ENCODE results near the gene SNTG2. TPM values are rescaled to one million over a fixed set of nuclear protein-coding genes. Genes with fewer than 3 reads are reported as not detected.

SNTG2 gene
- total RNA-seq, 1 experiment from 2014 or later = 0.86 TPM

GRCh38 chr2:1318366-1319009, 367.8 kb downstream of the SNTG2 start:
- no peak for DNase-seq (ENCODE audit: low spot score)

DNA sequence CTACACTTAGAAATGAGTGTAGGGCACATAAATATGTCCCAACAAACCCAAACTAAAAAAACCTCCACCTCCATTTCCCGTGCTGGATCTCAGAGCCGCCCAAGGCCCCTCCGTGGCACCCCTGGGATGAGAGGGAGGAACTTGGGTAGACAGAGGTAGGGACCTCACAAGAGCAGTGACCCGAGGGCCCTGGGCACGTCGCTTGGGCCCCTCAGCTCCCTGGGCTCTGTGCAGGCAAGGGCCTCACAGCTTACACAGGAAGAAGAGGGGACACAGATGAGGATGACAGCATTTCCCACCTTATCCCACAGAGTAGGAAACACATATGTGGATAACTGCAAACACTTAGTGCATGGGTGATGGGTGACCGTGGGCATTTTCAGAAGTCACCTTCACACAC, 368.7 kb downstream of the SNTG2 start:
- no peak for DNase-seq (ENCODE audit: low spot score)

DNA sequence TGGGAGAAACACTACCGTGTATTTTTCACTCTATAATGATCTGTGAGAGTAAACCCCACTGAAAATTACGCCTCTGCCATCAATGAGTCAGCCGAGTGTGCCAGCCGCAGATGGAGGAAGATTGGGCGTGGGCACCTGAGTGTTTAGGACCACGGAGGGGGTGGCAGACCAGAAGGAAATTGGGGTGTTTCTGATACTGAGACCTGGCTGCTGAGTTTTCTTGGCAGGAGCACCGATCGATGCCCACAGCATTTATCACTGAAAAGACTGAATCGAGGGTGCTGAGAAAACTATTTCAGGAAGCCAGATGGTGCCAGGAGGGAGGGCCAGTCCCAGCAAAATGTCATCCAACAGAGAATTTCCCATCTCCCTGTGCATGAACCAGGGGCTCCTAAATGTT, 370.7 kb downstream of the SNTG2 start:
- DNase-seq (ENCODE audit: low spot score) = no peak

DNA sequence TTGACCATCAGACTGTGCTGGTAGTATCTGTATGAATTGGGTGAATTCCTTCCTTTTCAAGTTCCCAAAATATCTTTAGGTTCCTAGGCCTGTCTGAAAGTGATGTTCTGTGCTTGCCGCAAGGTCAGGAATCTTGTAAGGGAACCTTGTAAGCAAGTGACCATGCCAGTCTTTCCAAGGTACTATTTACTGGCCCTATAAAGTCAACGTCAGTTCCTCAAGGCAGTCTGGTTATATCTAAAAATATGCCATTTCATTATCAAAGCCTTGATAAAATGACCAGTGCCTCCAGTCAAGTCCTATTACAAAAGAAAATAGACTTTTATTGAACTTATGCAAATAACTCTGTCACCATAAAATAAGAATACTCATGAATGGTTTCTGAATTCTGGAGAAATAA, 374.2 kb downstream of the SNTG2 start:
- no peak for DNase-seq (ENCODE audit: low spot score)

GRCh38 chr2:1328684-1329083, 378.0 kb downstream of the SNTG2 start:
- no peak for DNase-seq (ENCODE audit: low spot score)

DNA sequence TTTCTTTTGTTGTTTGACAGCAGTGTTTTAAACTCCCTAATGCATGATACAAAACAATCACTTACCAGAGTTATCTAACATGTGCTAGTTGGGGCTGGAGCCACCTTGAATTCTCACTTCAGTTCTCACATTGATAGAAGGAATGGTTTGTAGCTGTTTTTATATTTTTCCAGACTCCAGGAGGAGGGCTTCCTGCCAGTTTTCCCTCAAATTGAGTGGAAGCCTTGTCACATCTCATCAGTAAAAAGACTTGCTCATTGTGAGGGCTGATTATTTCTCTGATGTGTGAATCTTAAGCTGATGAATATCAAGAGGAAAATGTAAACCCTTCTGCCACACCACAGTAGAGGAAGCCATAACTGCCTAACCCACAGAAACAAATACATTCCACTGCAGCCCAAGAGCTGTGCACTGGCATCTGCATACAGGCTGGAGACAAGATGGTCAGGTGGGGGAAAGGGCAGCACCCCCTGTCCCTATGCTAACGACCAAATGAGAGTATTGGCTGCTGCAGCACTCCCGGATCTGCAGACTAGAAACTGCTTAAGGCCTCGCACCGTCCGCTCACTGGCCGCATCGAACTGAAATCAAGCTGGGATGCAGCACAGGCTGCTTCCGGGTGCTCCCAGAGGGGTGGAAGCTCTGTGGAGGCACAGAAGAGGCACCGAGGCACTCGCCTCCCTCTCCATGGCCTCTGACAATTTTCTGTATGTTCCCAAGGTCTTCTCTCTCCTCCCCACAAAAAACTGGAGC, 388.9 kb downstream of the SNTG2 start:
- no peak for DNase-seq (ENCODE audit: low spot score)

GRCh38 chr2:1340141-1340512, 389.5 kb downstream of the SNTG2 start:
- DNase-seq (ENCODE audit: low spot score) = no peak

DNA sequence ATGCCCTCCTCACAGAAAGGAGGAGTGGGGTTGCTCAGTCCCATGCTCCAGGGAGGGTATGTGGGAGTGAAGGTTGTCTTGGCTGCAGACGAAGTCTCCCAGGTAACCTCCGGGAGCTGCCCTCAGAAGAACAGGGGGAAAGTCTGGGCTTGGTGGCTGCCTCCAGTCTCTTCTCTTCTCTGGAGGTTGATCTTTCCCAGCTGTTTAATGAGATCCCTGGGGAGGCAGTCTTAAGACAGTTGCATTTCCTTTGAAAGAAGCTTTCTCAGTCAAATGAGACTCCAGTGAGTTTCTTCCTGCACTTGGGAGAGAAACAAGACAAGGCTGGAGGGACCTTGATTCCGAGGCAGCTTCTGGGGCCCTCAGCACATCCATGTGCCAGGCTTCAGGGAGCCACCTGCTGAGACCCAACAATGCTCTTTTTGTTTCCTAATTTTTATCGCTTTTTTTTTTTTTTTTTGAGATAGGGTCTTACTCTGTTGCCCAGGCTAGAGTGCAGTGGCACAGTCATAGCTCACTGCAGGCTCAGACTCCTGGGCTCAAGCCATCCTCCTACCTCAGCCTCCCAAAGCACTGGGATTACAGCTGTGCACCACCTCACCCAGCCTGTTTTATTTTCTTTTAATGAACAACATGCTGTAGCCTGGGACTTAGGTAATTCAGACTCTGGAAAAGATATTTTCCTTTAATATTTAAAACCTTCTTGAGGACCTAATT, 390.9 kb downstream of the SNTG2 start:
- DNase-seq (ENCODE audit: low spot score) = no peak

DNA sequence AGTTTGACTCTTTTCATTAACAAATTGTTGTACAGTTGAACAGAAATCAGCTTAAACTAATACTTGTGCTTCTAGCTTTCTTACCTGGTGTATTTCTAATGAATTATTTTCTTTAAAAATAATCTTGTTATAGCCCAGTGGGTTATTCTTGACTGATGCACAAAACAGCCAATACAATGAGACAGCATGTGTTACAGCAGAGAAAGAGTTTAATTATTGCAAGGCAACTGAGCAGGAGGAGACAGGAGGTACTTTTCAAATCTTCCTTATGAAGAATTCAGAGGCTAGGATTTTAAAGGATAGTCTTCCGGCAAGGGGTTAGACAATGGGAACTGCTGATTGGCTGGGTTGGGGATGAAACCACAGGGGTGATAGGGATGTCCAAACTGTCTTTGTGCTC, 398.1 kb downstream of the SNTG2 start:
- no peak for DNase-seq (ENCODE audit: low spot score)

DNA sequence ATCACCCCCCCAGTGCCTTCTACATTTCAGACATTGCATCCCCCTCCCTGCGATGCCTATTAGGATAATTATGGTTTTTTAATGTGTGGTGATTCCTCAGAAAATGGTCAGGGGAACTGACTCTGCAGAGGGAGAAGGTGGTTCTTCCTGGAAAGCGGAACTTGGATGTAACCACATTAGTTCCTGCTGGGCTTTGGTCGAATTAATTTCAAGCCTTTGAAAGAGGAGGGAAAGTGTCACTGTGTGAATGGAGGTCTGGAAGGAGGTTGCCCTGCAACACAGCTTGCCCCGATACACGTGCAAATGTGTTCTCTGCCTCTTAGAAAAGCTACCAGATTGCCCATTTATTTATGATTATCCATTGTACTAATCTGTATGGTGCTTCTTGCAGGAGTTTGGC, 399.5 kb downstream of the SNTG2 start:
- DNase-seq (ENCODE audit: low spot score) = no peak

GRCh38 chr2:1353124-1353523, 402.5 kb downstream of the SNTG2 start:
- DNase-seq (ENCODE audit: low spot score) = no peak

- no peak for DNase-seq (ENCODE audit: low spot score)
Measured at GRCh38 chr2:1353543-1353942, 402.9 kb downstream of the SNTG2 start.

GRCh38 chr2:1360144-1360543, 409.5 kb downstream of the SNTG2 start:
- no peak for DNase-seq (ENCODE audit: low spot score)

GRCh38 chr2:1360557-1361250, 410.1 kb downstream of the SNTG2 start:
- no peak for DNase-seq (ENCODE audit: low spot score)

- no peak for DNase-seq (ENCODE audit: low spot score)
Measured at GRCh38 chr2:1363367-1363766, 412.7 kb downstream of the SNTG2 start.

DNA sequence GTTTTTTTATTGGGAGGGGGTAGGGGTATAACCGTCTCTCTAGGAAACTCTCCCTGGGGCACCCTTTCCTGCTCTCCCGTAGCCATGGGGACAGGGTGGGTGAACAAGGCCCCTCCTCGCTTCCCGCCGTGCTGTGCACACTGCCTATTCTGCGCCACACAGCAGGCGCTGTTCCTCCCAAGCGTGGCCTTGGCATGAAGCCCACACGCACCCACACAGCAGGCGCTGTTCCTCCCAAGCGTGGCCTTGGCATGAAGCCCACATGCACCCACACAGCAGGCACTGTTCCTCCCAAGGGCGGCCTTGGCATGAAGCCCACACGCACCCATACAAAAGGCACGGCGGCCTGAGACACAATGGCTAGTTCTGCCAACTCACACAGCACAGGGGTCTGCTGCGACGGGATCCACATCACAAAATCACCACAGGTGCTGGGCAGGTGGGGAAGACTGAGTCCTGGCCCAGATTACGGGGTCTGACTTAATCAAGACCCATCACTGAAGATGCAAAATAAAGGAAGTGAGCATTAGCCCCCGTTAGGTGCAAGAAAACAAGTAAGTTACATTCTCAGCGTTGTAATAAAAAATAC, 416.0 kb downstream of the SNTG2 start:
- no peak for DNase-seq (ENCODE audit: low spot score)

- DNase-seq (ENCODE audit: low spot score) = no peak
Measured at GRCh38 chr2:1367601-1368000, 417.0 kb downstream of the SNTG2 start.

DNA sequence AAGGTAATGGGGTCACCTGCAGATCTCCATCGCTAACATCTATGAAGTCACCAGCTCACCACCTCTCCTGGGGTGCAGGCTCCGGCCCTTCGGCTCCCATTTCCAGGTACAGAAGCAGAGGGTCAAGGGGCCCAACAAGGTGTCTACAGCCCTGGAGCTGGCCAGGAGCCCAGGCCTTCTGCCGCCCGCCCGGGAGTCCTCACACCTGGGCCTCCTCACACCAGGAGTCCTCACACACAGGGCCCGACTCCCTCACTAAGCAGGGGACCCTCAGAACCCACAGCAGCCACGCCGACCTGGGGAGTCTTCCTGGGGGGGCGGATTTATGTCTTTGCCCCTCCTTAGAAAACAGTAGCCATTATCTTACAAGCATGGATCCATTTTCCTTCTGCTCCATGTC, 419.3 kb downstream of the SNTG2 start:
- DNase-seq (ENCODE audit: low spot score) = no peak

DNA sequence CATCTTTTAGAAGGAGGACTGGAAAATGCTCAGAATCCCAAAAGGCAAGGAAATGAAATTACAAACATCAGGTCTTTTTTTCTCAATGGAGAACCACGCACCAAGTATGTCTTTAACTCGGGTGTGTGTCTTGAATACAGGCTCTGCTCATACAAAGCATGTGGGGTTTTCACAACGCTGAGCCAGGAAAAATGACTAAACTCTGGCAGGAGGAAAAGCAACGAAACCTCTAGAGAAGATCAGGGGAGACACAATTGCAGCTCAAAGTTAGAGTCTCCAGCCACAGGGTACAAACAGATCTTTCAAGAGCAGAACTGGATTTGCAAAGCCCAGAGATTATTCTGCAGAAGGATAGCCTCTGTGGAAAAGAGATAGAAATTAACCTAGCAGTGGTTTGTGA, 419.8 kb downstream of the SNTG2 start:
- no peak for DNase-seq (ENCODE audit: low spot score)

DNA sequence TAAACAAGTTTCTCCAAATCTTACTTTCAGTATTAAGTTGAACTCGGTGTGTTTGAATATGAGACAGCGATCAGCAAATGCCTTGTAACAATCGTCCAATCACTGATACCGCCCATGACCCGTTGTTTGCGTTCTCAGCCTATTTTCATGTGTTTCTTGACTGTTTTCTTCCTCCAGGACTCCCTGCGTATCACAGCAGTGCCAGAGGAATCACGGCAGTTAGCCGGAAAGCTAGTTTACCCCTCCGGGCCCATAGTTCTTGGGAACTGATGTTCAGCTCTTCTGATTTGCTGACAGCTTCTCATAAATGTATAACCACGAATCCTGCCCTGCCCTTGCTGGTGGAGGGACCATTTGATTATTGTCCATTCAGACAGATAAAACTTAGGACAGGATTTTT, 420.4 kb downstream of the SNTG2 start:
- no peak for DNase-seq (ENCODE audit: low spot score)

DNA sequence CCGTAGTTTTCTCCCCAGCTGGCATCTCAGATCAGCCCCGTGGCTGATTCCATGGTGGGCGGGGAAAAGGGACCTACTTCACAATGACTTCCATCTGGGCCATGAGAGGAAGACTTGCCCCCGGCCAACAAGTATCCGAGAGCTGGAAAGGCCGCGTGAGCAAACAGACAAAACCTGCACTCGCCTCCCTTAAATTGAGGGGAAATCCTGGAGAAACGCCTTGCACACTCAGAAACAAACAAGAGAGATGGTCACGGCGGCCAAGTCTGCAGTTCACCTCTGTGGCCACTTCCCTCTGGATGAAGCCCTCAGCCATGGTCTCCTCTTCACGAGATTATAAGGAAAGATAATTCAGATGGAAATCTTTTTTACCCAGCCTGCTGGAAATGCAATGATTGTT, 423.2 kb downstream of the SNTG2 start:
- DNase-seq (ENCODE audit: low spot score) = no peak

DNA sequence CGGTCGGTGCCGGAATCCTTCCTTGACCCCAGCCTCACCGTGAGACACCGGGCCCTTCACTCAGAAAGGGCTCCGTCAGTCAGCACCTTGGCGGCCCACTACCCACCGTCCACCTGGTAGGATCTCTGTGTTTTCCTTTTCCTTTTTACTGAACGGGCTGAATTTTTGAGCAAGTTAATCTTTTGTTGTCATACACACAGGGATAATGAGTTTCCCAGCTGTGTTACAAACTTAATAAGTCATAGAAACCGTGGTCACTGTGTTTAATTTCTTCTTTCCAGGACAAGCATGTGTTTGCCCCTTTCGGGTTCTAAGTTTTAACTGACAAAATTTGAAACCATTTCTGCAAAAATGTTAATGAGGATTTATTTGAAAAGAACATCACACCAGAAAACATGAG, 423.6 kb downstream of the SNTG2 start:
- no peak for DNase-seq (ENCODE audit: low spot score)
